NCI-H1048 (cell line): ENCODE results near the gene CCDC170.

Source experiments
- DNase-seq: peaks from one replicate; lab custom pipeline; 2025; lab: John Stamatoyannopoulos, UW

Gene CCDC170

GRCh38 chr6:151617539-151617938 is 123.7 kb downstream of the CCDC170 start:
- no peak for DNase-seq

- DNase-seq = no peak
These were observed 124.9 kb downstream of the CCDC170 start for GRCh38 chr6:151618717-151619116.

- DNase-seq = no peak
These were observed 126.4 kb downstream of the CCDC170 start for GRCh38 chr6:151620179-151620578.

- DNase-seq = no peak
These were observed 130.3 kb downstream of the CCDC170 start for GRCh38 chr6:151624071-151624470.

GRCh38 chr6:151624481-151624880 is 130.7 kb downstream of the CCDC170 start:
- no peak for DNase-seq

GRCh38 chr6:151624900-151625536 is 131.2 kb downstream of the CCDC170 start:
- DNase-seq = no peak

- no peak for DNase-seq
These were observed 134.1 kb downstream of the CCDC170 start for GRCh38 chr6:151627689-151628444.

GRCh38 chr6:151629791-151630190 is 136.0 kb downstream of the CCDC170 start:
- DNase-seq = no peak

GRCh38 chr6:151630387-151630786 is 136.6 kb downstream of the CCDC170 start:
- DNase-seq = no peak

GRCh38 chr6:151630991-151631655 is 137.3 kb downstream of the CCDC170 start:
- no peak for DNase-seq

GRCh38 chr6:151632415-151632987 is 138.7 kb downstream of the CCDC170 start:
- no peak for DNase-seq

GRCh38 chr6:151633526-151634335 is 139.9 kb downstream of the CCDC170 start:
- no peak for DNase-seq

- no peak for DNase-seq
These were observed 140.5 kb downstream of the CCDC170 start for GRCh38 chr6:151634336-151634720.

- DNase-seq = no peak
These were observed 141.9 kb downstream of the CCDC170 start for GRCh38 chr6:151635741-151636140.

- DNase-seq = no peak
These were observed 144.0 kb downstream of the CCDC170 start for GRCh38 chr6:151637814-151638213.

- no peak for DNase-seq
These were observed 145.9 kb downstream of the CCDC170 start for GRCh38 chr6:151639750-151640149.

GRCh38 chr6:151641028-151641427 is 147.2 kb downstream of the CCDC170 start:
- DNase-seq = no peak

- no peak for DNase-seq
These were observed 154.3 kb downstream of the CCDC170 start for GRCh38 chr6:151647976-151648639.

GRCh38 chr6:151649835-151650234 is 156.0 kb downstream of the CCDC170 start:
- DNase-seq = no peak

- DNase-seq = no peak
These were observed 157.8 kb downstream of the CCDC170 start for GRCh38 chr6:151651639-151652038.

GRCh38 chr6:151652325-151652724 is 158.5 kb downstream of the CCDC170 start:
- DNase-seq = no peak
